ENCODE results near the gene CGREF1.
"Not testable (repeated sequence)": the region's sequence is repeated elsewhere in the genome, so short reads cannot be mapped to it uniquely, and the experiment has no call there.

Gene CGREF1

DNA sequence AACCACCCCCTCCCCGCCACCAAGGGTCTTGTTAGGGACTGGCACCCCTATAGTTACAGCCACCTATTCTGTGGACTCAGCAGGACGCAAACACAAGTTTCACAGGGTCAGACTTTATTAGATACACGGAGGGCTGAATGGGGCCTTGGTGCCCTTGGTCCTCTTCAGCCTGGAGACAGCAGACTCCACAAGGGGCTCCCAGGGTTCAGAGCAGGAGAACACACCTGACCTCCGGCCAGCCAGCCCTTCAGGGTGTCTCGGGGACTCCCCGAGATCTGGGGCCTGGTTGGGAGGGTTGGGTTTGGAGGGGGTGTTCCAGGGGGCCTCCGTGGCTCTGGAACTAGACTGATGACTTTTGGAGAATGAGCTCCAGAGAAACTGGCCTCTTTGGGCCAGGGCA, 17.8 kb upstream of the CGREF1 start:
- DNase-seq = no peak

DNA sequence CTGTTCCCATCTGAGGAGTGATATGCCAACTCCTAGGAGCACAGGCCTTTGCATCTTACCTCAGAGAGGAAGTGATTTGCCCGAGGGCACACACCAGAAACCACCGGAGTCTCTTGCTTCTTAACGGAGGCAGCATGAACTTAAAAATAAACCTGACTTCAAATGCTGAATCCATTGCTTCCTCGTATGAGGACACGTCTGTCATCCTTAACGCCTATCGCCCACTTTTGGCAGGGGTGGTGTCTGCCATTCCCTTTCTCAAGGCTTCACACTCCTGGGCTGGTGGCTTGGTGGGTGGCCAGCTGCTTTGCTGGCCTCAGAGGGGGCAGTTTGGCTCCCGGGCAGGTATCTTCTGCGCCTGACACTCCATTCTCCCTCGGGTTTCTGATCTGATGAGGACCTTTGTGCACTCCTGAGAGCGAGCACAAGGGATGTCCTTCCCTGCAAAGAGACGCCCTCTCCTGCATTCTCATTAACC, 16.6 kb upstream of the CGREF1 start:
- no peak for DNase-seq

DNA sequence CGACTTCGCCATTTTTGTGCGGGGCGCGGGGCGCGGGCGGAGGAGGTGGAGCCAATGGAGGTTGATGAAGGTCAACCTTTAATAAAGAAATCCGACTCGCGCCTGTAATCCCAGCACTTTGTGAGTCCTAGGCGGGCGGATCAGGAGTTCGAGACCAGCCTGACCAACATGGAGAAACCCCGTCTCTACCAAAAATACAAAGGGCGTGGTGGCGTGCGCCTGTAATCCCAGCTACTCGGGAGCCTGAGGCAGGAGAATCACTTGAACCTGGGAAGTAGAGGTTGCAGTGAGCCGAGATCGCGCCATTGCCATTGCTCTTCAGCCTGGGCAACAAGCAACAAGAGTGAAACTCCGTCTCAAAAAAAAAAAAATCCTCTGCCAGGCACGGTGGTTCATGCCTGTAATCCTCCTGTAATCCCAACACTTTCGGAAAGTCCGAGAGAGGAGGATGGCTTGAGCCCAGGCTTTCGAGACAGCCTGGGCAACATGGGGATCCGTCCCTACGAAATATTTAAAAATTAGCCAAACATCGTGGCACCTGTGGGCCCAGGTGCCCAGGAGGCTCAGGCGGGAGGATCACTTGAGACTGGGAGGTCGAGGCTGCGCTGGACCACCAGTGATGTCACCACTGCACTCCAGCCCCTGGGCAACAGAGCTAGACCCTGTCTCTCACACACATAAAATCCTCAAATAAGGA, 16.0 kb upstream of the CGREF1 start:
- DNase-seq = no peak

- DNase-seq = peak; percentile 97
Observed at GRCh38 chr2:27133905-27134780, 15.2 kb upstream of the CGREF1 start, which contains the start of gene PREB. TSS of gene PREB (minus strand) at chr2:27134636. CDS start at chr2:27134421, 215 bp downstream.

DNA sequence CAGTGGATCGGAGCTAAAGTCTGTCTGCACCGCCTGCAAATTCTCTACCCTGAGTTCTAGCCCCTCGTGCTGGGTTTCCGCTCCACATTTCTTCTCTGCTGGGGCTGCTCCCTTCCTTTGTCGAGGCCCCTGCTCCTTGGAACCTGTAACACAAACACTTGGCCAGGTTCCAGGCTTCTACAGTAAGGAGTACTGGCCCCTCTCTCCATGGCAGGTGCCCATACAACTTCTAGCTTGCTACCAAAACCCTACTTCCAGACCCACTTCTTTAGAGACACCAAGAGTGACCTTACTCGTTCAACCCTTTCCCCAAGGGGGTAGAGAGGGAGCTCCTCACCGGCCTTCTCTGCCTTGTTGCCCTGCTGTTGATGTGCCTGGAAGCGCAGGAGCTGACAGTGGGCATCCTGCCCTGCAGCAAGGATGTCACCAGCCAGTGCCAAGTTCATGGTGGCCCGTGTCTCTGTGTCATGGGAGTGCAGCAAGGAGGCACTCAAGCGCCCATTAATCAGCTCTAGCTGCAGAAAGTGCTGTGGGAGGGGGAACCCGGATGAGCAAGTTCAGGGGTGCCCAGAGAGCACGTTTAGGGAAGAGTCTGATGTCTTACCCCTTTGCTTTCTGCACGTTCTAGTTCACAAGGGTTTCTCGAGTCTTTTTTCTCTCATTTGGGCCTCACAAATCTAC, 14.4 kb upstream of the CGREF1 start:
- no peak for DNase-seq

- no peak for DNase-seq
Observed at GRCh38 chr2:27131429-27131828, 12.5 kb upstream of the CGREF1 start.

DNA sequence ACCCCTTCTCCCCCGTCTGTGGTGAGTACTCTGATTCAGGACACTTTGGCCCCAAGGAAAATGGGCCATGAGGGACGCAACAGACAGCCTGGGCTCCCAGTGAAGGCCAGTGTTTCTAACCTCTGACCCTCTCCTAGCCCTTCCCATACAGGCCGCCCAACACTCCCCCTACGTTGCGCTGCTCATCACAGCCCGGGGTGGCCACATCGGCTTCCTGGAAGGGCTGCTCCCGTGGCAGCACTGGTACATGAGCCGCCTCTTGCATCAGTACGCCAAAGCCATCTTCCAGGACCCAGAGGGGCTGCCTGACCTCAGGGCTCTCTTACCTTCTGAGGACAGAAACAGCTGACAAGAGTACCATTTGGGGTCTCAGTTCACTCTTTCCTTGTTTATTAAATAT, 11.5 kb upstream of the CGREF1 start:
- no peak for DNase-seq

DNA sequence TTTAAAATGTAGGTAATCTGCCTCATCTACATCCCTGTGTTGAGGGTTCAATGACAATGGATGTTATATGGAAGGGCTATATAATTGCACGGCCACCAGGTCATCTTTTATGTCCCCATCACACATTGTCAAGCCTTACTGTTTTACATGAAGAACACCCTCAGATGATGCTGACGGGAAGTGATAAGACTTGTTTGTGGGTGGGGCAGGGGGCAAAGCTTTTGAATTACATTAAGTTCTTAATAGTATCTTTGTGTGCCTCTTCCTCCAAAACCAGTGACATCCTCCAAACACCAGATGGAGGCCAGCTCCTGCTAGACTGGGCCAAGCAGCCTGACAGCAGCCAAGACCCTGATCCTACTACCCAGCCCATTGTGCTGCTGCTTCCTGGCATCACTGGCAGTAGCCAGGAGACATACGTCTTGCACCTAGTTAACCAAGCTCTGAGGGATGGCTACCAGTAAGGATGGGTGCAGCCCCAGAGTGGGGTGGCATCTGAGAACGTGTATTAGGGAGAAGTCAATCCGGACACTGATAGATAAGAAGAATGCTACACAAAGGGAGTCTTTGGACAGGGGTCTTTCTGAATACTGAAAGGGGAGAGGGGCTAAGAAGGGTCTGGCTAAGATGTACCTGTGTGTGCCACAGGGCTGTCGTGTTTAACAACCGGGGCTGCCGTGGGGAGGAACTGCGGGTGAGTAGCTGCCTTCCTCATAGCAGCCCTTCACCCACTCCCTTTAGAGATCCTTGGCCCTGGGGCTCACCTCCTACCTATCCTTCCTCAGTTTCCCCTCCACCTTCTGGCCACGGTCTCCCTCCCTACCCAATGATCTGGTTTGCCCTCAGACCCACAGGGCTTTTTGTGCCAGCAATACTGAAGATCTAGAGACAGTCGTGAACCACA, 10.0 kb upstream of the CGREF1 start:
- no peak for DNase-seq

DNA sequence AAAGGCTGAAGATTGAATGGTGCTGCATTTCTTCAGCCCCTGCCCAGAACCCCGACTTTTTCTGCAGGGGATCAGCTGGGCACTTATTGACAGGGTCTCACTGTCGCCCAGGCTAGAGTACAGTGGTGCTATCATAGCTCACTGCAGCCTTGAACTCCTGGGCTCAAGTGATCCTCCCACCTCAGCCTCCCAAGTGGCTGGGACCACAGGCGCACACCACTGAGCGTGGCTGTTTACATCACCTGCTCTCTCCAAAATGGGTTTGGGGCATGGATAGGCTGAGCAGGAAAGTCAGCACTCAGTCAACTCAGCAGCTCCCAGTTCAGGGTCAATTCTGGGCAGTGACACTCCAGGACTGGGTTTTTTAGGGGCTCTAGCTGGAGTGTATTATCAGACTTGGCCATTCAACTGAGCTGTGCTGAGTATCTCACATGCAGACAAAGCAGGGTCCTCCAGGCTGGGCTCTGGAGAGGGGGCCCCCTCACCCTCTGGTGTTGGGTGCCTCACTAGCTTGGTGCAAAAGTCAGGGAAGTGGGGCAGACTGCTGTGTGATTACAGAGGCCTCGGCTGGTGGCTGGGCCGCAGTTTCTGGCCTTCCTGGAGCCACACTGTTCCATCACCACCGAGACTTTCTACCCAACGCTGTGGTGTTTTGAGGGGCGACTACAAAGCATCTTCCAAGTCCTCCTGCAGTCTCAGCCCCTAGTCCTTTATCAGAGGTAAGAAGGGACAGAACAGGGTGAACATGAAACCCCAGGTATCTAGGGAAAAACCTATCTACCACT, 9.1 kb upstream of the CGREF1 start:
- no peak for DNase-seq

DNA sequence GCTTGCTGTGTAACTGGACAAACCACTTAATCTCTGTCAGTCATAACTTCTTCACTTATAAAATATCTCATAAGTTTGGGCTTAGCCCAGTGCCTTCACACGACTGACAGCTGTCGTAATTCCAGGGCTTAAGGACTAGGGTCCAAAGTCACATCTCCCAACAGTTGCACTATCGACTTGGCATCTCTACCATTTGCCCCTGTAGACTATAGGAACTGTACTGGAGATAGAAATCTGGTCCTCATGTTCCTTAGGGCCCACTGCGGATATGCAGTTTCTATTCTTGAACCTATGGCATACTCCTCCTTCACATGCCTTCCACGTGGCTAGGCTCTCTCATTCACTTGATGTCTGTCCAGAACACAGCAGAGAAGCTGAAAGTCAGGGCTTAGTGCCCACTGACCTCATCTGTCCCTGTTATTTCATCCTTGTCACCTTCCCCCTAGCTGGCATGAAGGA, 7.4 kb upstream of the CGREF1 start:
- DNase-seq = no peak

DNA sequence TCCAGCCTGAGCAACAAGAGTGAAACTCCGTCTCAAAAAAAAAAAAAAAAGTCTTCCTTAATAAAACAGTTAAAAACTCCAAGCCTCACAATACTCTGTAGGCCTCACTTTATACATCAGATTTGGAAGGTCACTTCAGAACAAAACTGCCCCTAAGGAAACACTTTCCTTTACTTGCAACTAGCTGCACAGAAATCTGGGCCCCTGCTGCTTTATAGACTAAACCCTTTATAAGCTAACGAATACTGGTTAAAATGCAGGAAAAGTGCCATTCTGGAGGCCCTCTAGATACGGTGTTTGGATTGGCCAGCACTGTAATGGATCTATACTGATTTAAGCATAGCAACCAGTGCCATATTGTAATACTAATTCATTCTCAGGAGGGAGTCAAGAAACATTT, 6.2 kb upstream of the CGREF1 start:
- DNase-seq = no peak

GRCh38 chr2:27123302-27124150, 4.6 kb upstream of the CGREF1 start, which contains the start of gene ABHD1:
TSS of gene ABHD1 (plus strand) at chr2:27123815. CDS start at chr2:27123949, 134 bp downstream.
- DNase-seq = peak; percentile 63

DNA sequence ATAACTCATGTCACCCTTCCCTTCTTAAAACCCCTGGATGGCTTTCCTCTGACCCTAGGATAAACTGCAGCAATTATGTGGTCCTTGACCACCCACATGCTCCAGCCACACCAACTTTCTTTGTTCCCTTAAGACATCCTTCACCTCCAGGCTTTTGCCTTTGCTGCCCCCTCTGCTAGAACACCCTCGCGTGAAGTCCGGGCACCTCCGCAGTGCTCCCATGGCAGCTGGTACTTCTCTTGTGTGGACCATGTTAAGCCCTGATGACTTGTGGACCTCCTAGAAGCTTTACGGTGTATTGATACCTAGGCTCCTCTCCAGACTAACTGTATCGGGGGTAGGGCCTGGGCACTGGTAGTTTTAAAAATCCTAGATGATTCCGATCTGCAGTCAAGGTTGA, 3.9 kb upstream of the CGREF1 start:
- DNase-seq = no peak

- no peak for DNase-seq
Observed at GRCh38 chr2:27121906-27122305, 3.0 kb upstream of the CGREF1 start.

GRCh38 chr2:27119330-27119670, 372 bp upstream of the CGREF1 start:
- not testable (repeated sequence) for DNase-seq

GRCh38 chr2:27117995-27118524, 868 bp downstream of the CGREF1 start:
- DNase-seq = no peak

GRCh38 chr2:27115519-27115918, 3.4 kb downstream of the CGREF1 start:
- no peak for DNase-seq

DNA sequence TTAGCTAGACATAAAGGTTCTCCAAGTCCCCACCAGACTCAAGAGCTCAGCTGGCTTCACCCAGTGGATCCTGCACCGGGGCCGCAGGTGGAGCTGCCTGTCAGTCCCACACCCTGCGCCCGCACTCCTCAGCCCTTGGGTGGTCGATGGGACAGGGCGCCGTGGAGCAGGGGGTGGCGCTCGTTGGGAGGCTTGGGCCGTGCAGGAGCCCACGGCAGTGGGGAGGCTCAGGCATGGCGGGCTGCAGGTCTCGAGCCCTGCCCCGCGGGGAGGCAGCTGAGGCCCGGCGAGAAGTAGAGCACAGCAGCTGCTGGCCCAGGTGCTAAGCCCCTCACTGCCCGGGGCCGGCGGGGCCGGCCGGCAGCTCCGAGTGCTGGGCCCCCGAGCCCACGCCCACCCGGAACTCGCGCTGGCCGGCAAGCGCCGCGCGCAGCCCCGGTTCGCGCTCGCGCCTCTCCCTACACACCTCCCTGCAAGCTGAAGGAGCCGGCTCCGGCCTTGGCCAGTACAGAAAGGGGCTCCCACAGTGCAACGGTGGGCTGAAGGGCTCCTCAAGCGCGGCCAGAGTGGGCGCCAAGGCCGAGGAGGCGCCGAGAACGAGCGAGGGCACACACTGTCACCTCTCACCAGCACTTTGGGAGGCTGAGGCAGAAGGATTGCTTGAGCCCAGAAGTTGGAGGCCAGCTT, 7.4 kb downstream of the CGREF1 start:
- DNase-seq = not testable (repeated sequence)

DNA sequence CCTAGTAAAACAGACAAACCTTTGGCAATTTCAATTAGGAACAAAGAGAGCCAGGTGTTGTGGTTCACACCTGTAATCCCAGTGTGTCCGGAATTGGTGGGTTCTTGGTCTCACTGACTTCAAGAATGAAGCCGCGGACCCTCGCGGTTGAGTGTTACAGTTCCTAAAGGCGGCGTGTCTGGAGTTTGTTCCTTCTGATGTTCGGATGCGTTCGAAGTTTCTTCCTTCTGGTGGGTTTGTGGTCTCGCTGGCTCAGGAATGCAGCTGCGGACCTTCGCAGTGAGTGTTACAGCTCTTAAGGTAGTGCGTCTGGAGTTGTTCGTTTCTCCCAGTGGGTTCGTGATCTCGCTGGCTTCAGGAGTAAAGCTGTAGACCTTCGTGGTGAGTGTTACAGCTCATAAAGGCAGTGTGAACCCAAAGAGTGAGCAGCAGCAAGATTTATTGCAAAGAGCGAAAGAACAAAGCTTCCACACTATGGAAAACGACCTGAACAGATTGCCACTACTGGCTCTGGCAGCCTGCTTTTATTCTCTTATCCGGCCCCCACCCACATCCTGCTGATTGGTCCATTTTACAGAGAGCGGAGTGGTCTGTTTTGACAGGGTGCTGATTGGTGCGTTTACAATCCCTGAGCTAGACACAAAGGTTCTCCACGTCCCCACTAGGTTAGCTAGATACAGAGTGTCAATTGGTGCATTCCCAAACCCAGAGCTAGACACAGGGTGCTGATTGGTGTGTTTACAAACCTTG, 8.2 kb downstream of the CGREF1 start:
- not testable (repeated sequence) for DNase-seq

Data from stimulated activated naive CD4-positive, alpha-beta T cell treated with Interleukin-2 at 50 U/mL for 16 hours (primary cell).